ENCODE measurements around the gene C1orf56.
A peak's percentile ranks its signal among the peaks of the same experiment; 100 is the strongest.

The C1orf56 gene

DNA sequence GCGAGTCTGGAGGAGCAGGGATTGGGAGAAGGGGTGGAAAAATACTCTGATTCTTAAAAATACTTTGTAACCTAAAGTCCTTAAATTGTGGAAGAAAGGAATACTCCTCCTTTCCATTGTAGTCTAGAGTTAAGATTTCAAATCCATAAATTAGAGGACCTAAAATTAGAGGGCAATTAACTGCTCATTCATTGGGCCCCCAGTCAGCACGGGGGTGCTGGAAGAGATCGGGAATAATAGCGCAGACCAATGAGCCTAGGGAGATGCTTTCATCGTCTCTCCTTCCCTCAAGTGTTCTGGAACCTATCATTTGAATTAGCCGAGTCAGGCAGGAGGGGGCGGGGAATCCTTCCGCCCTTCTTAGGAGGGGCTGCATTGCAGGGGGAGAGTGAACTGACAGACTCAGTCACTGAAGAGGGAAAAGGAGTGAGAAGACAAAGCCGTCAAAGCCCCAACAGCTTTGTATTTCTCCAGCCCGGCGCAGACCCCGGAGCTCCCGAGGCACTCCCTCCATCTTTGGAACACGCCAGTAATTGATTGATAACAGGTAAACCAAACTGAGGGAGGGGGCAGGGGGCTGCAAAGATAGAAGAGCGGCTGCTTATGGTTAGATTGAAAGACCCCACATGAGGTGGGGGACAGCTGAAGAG lies 12.6 kb downstream of the C1orf56 start, which contains the start of gene MLLT11:
Gene MLLT11 (plus strand): TSS at position 391 of the 650 bp plus-strand sequence. CDS start 6,828 bp downstream, outside the sequence.
- TF ChIP-seq, protein P1, sequence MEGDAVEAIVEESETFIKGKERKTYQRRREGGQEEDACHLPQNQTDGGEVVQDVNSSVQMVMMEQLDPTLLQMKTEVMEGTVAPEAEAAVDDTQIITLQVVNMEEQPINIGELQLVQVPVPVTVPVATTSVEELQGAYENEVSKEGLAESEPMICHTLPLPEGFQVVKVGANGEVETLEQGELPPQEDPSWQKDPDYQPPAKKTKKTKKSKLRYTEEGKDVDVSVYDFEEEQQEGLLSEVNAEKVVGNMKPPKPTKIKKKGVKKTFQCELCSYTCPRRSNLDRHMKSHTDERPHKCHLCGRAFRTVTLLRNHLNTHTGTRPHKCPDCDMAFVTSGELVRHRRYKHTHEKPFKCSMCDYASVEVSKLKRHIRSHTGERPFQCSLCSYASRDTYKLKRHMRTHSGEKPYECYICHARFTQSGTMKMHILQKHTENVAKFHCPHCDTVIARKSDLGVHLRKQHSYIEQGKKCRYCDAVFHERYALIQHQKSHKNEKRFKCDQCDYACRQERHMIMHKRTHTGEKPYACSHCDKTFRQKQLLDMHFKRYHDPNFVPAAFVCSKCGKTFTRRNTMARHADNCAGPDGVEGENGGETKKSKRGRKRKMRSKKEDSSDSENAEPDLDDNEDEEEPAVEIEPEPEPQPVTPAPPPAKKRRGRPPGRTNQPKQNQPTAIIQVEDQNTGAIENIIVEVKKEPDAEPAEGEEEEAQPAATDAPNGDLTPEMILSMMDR (IDR thresholded peaks at IDR 0.05; ENCODE audit: unreplicated experiment in 3 of 3), result no peak
- Mint-ChIP-seq H3K4me3 (peak within 1 kb of the TSS; percentile 90 to 97 (median 94)), H3K36me3 (ENCODE audit: low read depth) (peaks cover 19% of the 10 kb centered on the region)

DNA sequence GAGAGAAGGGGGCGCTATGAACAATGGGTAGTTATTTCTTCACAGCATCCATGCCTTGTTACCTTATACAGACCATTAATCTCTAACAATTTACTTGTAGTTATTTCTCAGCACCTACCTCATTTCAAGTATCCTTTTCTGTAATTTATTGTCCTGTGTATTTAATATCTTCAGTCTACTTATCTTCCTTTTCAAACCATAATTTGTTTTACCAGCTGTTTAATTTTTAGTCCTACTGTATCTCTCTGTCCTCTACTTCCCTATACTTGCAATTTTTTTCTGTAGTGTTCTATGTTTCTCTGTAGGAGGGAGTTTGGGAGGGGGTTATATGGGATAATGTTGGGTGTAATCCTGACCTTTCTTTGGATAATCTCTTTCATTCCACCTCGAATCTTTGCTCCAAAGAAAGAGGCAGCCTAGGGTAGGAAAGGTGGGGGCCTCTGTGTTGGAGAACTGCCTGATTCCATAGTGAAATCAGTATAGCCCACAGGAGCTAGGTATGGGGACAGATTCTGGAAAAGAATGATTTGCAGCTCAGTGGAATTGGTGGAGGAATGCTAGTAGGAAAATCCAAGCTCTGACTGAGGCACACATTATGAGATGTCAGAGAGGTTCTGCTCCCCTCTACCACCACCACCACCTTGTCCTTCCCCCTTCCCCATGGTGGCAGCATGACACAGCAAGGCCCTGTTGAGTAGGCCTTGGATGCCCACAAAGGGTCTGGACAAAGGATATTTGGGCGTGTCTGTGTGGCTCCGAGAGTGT lies 13.3 kb downstream of the C1orf56 start:
- H3K36me3 Mint-ChIP-seq (ENCODE audit: low read depth), result peaks cover 22% of the 10 kb centered on the region
- TF ChIP-seq, protein P1 (IDR thresholded peaks at IDR 0.05; ENCODE audit: unreplicated experiment in 3 of 3), result no peak
- peak overlapping the region; percentile 90 to 97 (median 94) for H3K4me3 Mint-ChIP-seq
- H3K9me3 Mint-ChIP-seq, result no peaks in the 10 kb centered on the region
- H3K4me1 Mint-ChIP-seq, result peaks cover 58% of the 10 kb centered on the region
- peak overlapping the region; percentile 92 to 98 (median 95) for H3K27ac Mint-ChIP-seq
- no peaks in the 10 kb centered on the region for H3K27me3 Mint-ChIP-seq (ENCODE audit: low read depth)

More for the DNA sequence above, 12.6 kb downstream of the C1orf56 start, which contains the start of gene MLLT11:
- Mint-ChIP-seq H3K27me3 (ENCODE audit: low read depth) (no peaks in the 10 kb centered on the region), H3K4me1 (peaks cover 54% of the 10 kb centered on the region), H3K27ac (peak within 1 kb of the TSS; percentile 92 to 98 (median 95)), H3K9me3 (no peaks in the 10 kb centered on the region)

DNA sequence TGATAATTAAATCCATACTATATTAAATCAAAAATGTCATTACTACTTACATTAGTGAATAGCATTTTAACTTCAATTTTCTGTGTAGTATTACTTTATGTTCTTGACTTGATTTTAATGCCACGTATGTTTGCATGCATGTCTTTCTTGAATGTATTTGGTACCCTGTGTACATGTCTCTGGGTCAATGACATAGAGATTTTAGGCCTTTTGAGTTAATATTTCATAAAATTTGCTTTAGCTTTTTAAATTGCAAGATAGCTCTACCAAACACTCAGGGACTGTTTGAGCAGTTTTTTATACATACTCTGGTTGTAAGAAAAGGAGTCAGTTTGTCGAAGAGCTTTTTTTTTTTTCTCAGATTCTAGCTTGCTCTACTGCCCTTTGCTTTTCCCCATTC lies 14.2 kb downstream of the C1orf56 start:
- TF ChIP-seq, protein P1 (IDR thresholded peaks at IDR 0.05; ENCODE audit: unreplicated experiment in 3 of 3), result no peak
- H3K9me3 Mint-ChIP-seq, result no peaks in the 10 kb centered on the region
- H3K36me3 Mint-ChIP-seq (ENCODE audit: low read depth), result peaks cover 24% of the 10 kb centered on the region
- peak overlapping the region; percentile 90 to 97 (median 94) for H3K4me3 Mint-ChIP-seq
- peak overlapping the region; percentile 92 to 98 (median 95) for H3K27ac Mint-ChIP-seq
- no peaks in the 10 kb centered on the region for H3K27me3 Mint-ChIP-seq (ENCODE audit: low read depth)
- H3K4me1 Mint-ChIP-seq, result peaks cover 50% of the 10 kb centered on the region

DNA sequence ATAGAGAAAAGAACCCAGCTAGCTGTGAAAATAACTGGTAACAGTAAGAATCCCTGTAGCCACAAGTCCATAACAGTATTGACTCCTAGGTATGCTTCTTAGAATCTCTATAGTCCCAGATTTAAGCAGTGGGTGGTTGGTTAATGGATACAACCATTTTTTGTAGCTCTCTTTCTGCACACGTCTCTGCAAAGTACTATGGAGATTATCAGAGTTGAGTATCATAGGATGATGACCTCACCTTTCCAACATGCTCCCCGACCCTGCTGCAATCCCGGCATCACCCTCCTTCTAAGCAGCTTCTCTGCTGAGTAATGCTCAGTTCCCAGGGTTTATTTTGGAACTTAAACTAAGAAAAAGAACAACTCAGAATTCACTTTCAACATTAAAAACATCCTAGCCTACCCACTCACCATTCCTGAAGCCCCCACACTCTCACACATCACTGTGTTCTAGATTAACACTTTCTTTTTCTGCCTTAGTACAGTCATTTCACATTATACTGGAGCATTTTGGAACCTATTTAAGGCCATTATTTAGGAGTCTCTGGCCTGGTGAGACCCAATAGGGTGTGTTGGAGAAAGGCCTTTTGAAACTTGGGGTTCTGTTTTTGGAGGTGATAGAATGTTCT lies 15.3 kb downstream of the C1orf56 start:
- TF ChIP-seq, protein P1 (IDR thresholded peaks at IDR 0.05; ENCODE audit: unreplicated experiment in 3 of 3), result no peak
- H3K4me3 Mint-ChIP-seq, result peak overlapping the region; percentile 90 to 97 (median 94)
- peaks cover 22% of the 10 kb centered on the region for H3K36me3 Mint-ChIP-seq (ENCODE audit: low read depth)
- peak overlapping the region; percentile 92 to 98 (median 95) for H3K27ac Mint-ChIP-seq
- H3K4me1 Mint-ChIP-seq, result peaks cover 41% of the 10 kb centered on the region
- H3K27me3 Mint-ChIP-seq (ENCODE audit: low read depth), result no peaks in the 10 kb centered on the region
- no peaks in the 10 kb centered on the region for H3K9me3 Mint-ChIP-seq

DNA sequence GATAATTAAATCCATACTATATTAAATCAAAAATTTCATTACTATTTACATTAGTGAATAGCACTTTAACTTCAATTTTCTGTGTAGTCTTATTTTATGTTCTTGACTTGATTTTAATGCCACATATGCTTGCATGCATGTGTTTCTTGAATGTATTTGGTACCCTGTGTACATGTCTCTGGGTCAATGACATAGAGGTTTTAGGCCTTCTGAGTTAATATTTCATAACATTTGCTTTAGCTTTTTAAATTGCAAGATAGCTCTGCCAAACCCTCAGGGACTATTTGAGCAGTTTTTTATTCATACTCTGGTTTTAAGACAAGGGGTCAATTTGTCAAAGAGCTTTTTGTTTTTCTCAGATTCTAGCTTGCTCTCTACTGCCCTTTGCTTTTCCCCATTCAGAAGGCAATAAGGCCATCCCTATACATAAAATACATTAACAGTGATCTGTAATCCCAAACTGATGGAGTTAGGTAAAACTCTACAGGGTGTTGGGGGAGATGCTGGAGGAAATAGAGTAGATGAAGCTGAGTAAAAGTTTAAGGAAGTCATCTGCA lies 17.6 kb downstream of the C1orf56 start:
- TF ChIP-seq, protein P1 (IDR thresholded peaks at IDR 0.05; ENCODE audit: unreplicated experiment in 3 of 3), result no peak
- Mint-ChIP-seq H3K4me3 (peak overlapping the region in 1 of 3 experiments; percentile 53), H3K36me3 (ENCODE audit: low read depth) (peaks cover 30% of the 10 kb centered on the region), H3K9me3 (no peaks in the 10 kb centered on the region), H3K4me1 (peaks cover 45% of the 10 kb centered on the region), H3K27me3 (ENCODE audit: low read depth) (no peaks in the 10 kb centered on the region), H3K27ac (peak overlapping the region; percentile 13 to 69 (median 42))
